ENCODE data around the gene FADS1.

- TF ChIP-seq ZSCAN18 (CRISPR knock-in tag; IDR thresholded peaks at IDR 0.05) (no peak), GABPB1 (CRISPR knock-in tag; IDR thresholded peaks at IDR 0.05) (no peak), ZNF281 (CRISPR knock-in tag; IDR thresholded peaks at IDR 0.05) (no peak), JUN (CRISPR knock-in tag; IDR thresholded peaks at IDR 0.05) (no peak), CTCF (IDR thresholded peaks at IDR 0.05) (no peak), NR3C1 (CRISPR knock-in tag; conservative IDR thresholded peaks at IDR 0.05; ENCODE audit: low read depth) (no peak), NR2C2 (CRISPR knock-in tag; IDR thresholded peaks at IDR 0.05) (no peak), ZBTB43 (CRISPR knock-in tag; IDR thresholded peaks at IDR 0.05) (no peak), MAX (CRISPR knock-in tag; IDR thresholded peaks at IDR 0.05) (no peak)
Measured at GRCh38 chr11:61795876-61796526, 20.8 kb downstream of the FADS1 start.
